PFSK-1 (cell line): ENCODE measurements around the gene CPB2.

Experiments used
- FOXP2 ChIP-seq: optimal IDR thresholded peaks from 2 replicates; pipeline ENCODE3; 2011; ENCODE audit warnings: borderline replicate concordance, control low read depth, inconsistent platforms; ENCODE audit not compliant: insufficient read depth; ENCODE audit errors: extremely low read length, extremely low read depth
- POLR2AphosphoS5 ChIP-seq: IDR thresholded peaks from 2 replicates; pipeline ENCODE4 v1.6.1; 2012; ENCODE audit warnings: low read depth, mild to moderate bottlenecking, control low read depth, low read length, moderate library complexity
- REST ChIP-seq, 2 experiments: IDR thresholded peaks; 2 replicates each; pipeline versions ENCODE4 v1.6.1 to v1.8.0; 2011 to 2012; ENCODE audit warnings: low read depth in 2 of 2, low read length in 2 of 2, control low read depth in 1 of 2, inconsistent platforms in 1 of 2, mild to moderate bottlenecking in 1 of 2, moderate library complexity in 1 of 2; ENCODE audit not compliant: insufficient read depth in 1 of 2
- SIN3A ChIP-seq: IDR thresholded peaks from 2 replicates; pipeline ENCODE4 v1.6.1; 2012; ENCODE audit warnings: mild to moderate bottlenecking, low read length, moderate library complexity, borderline replicate concordance; ENCODE audit not compliant: insufficient read depth
- TAF1 ChIP-seq: IDR thresholded peaks from 2 replicates; pipeline ENCODE4 v1.6.1; 2012; ENCODE audit warnings: low read length, control low read depth, borderline replicate concordance; ENCODE audit not compliant: insufficient read depth

The CPB2 gene

GRCh38 chr13:46129955-46130618 is 25.3 kb upstream of the CPB2 start:
- no peak for TF ChIP-seq TAF1
- TF ChIP-seq FOXP2, result no peak
- TF ChIP-seq POLR2AphosphoS5, result no peak
- TF ChIP-seq SIN3A, result no peak
- TF ChIP-seq REST (IDR thresholded peaks at IDR 0.05; ENCODE audit: insufficient read depth in 1 of 2, low read depth in 2 of 2, low read length in 2 of 2), result no peak

GRCh38 chr13:46129124-46129523 is 24.3 kb upstream of the CPB2 start:
- TF ChIP-seq POLR2AphosphoS5, result no peak
- TF ChIP-seq SIN3A, result no peak
- TF ChIP-seq FOXP2, result no peak
- TF ChIP-seq TAF1, result no peak
- TF ChIP-seq REST (IDR thresholded peaks at IDR 0.05; ENCODE audit: insufficient read depth in 1 of 2, low read depth in 2 of 2, low read length in 2 of 2), result no peak

- no peak for TF ChIP-seq REST (IDR thresholded peaks at IDR 0.05; ENCODE audit: insufficient read depth in 1 of 2, low read depth in 2 of 2, low read length in 2 of 2)
- no peak for TF ChIP-seq SIN3A
- no peak for TF ChIP-seq TAF1
- no peak for TF ChIP-seq FOXP2
- no peak for TF ChIP-seq POLR2AphosphoS5
These were observed 22.7 kb upstream of the CPB2 start for GRCh38 chr13:46127358-46128023.

- TF ChIP-seq FOXP2 (no peak), POLR2AphosphoS5 (no peak), REST (IDR thresholded peaks at IDR 0.05; ENCODE audit: insufficient read depth in 1 of 2, low read depth in 2 of 2, low read length in 2 of 2) (no peak), SIN3A (no peak), TAF1 (no peak)
These were observed 21.9 kb upstream of the CPB2 start for GRCh38 chr13:46126552-46127357.
